Measurements from ENCODE around the gene EPN3.

- TF ChIP-seq EP300 (IDR thresholded peaks at IDR 0.05) (no peak), CTCF (IDR thresholded peaks at IDR 0.05) (no peak), POLR2A (IDR thresholded peaks at IDR 0.05) (no peak)
These were observed 43.7 kb upstream of the EPN3 start for GRCh38 chr17:50488880-50489279.

All from suprapubic skin (tissue), 3 donors.